Neural cell (in vitro differentiated cells): ENCODE results near the gene MAP3K13. TPM values are rescaled to one million over a fixed set of nuclear protein-coding genes. Genes with fewer than 3 reads are reported as not detected.

Experiments used
- H2AFZ ChIP-seq: fragments of 200-600, 300-800 bp; sonication (generic), shearing (Covaris generic); 2 replicates; pipeline ENCODE4 v1.6.0; 2014; ENCODE audit warnings: low read depth, mild to moderate bottlenecking, antibody characterized with exemption, low read length, moderate library complexity
- H3F3A ChIP-seq: fragments of 200-600 bp; shearing (Covaris generic); 2 replicates; pipeline ENCODE4 v1.6.1; 2016; ENCODE audit warnings: mild to moderate bottlenecking, moderate library complexity, mixed read lengths, antibody characterized with exemption, low read length; ENCODE audit not compliant: insufficient read depth, poor library complexity, severe bottlenecking
- H3K27ac ChIP-seq: fragments of 200-600, 300-800 bp; sonication (generic), shearing (Covaris generic); 2 replicates; pipeline ENCODE4 v1.5.1; 2014; ENCODE audit warnings: mild to moderate bottlenecking, low read length, moderate library complexity
- H3K27me3 ChIP-seq: fragments of 300-800, 200-600 bp; sonication (generic), shearing (Covaris generic); 2 replicates; pipeline ENCODE4 v1.6.0; 2014; ENCODE audit warnings: mild to moderate bottlenecking, low read depth, low read length, moderate library complexity; ENCODE audit not compliant: insufficient read depth
- H3K36me3 ChIP-seq: fragments of 300-800, 200-600 bp; sonication (generic), shearing (Covaris generic); 2 replicates; pipeline ENCODE4 v1.5.1; 2014; ENCODE audit warnings: mild to moderate bottlenecking, antibody characterized with exemption, low read length, moderate library complexity; ENCODE audit not compliant: insufficient read depth
- H3K4me2 ChIP-seq: fragments of 300-800, 200-600 bp; sonication (generic), shearing (Covaris generic); 2 replicates; pipeline ENCODE4 v1.6.0; 2014; ENCODE audit warnings: mild to moderate bottlenecking, low read length
- H3K4me3 ChIP-seq: fragments of 300-800, 200-600 bp; sonication (generic), shearing (Covaris generic); 2 replicates; pipeline ENCODE4 v1.5.1; 2014; ENCODE audit warnings: mild to moderate bottlenecking, low read length, moderate library complexity
- H3K79me2 ChIP-seq: fragments of 200-600 bp; shearing (Covaris generic); replicated peaks from 2 replicates; pipeline ENCODE4 v1.6.0; 2014; ENCODE audit warnings: mild to moderate bottlenecking, low read length, moderate library complexity; ENCODE audit not compliant: insufficient read depth
- H3K9ac ChIP-seq: fragments of 300-800, 200-600 bp; sonication (generic), shearing (Covaris generic); 2 replicates; pipeline ENCODE4 v1.6.1; 2016; ENCODE audit warnings: mild to moderate bottlenecking, low read length, mixed read lengths
- H3K9me2 ChIP-seq: fragments of 200-600 bp; shearing (Covaris generic); 2 replicates; pipeline ENCODE4 v1.6.1; 2016; ENCODE audit warnings: mild to moderate bottlenecking, low read length, mixed read lengths; ENCODE audit not compliant: insufficient read depth
- H3K9me3 ChIP-seq: fragments of 200-600, 300-800 bp; sonication (generic), shearing (Covaris generic); 2 replicates; pipeline ENCODE4 v1.6.1; 2016; ENCODE audit warnings: mild to moderate bottlenecking, mixed run types, low read length, moderate library complexity, mixed read lengths
- H4K20me1 ChIP-seq: fragments of 200-600 bp; shearing (Covaris generic); 2 replicates; pipeline ENCODE4 v1.6.1; 2016; ENCODE audit warnings: mild to moderate bottlenecking, mixed run types; ENCODE audit not compliant: insufficient read depth
- CTCF ChIP-seq: fragments of 450-650 bp; IDR thresholded peaks from 2 replicates; pipeline ENCODE4 v1.5.1; 2014; ENCODE audit warnings: antibody characterized with exemption, mild to moderate bottlenecking, moderate library complexity; ENCODE audit not compliant: poor library complexity, severe bottlenecking
- EP300 ChIP-seq: fragments of 450-650 bp; conservative IDR thresholded peaks from 2 replicates; pipeline ENCODE4 v1.6.1; 2014; ENCODE audit warnings: antibody characterized with exemption, mild to moderate bottlenecking, moderate library complexity; ENCODE audit not compliant: poor library complexity, severe bottlenecking
- EZH2 ChIP-seq: fragments of 200-600, 300-800 bp; shearing (Covaris generic), sonication (generic); IDR thresholded peaks from 2 replicates; pipeline ENCODE4 v1.6.1; 2014; ENCODE audit warnings: antibody characterized with exemption, low read length, borderline replicate concordance, mild to moderate bottlenecking; ENCODE audit not compliant: insufficient read depth, poor library complexity, severe bottlenecking
- MXI1 ChIP-seq: fragments of 450-650 bp; conservative IDR thresholded peaks from 2 replicates; pipeline ENCODE4 v1.6.1; 2014; ENCODE audit warnings: antibody characterized with exemption, mild to moderate bottlenecking; ENCODE audit not compliant: poor library complexity, severe bottlenecking
- POLR2AphosphoS5 ChIP-seq: IDR thresholded peaks from 2 replicates; pipeline ENCODE4 v1.6.1; 2012
- RAD21 ChIP-seq: fragments of 450-650 bp; conservative IDR thresholded peaks from 2 replicates; pipeline ENCODE4 v1.6.1; 2014; ENCODE audit warnings: antibody characterized with exemption, mild to moderate bottlenecking, moderate library complexity
- REST ChIP-seq: IDR thresholded peaks from 2 replicates; pipeline ENCODE4 v1.6.1; 2012; ENCODE audit warnings: borderline replicate concordance
- SMC3 ChIP-seq: fragments of 450-650 bp; conservative IDR thresholded peaks from 2 replicates; pipeline ENCODE4 v1.6.1; 2014; ENCODE audit warnings: antibody characterized with exemption, mild to moderate bottlenecking, moderate library complexity; ENCODE audit not compliant: poor library complexity
- TAF1 ChIP-seq: IDR thresholded peaks from 2 replicates; pipeline ENCODE4 v1.6.1; 2012; ENCODE audit warnings: low read depth
- polyA plus RNA-seq: library from polyadenylated mRNA; depleted of rRNA; stranded (reverse); fragments of >200 nt; gene quantifications from 2 replicates; pipeline ENCODE4 v1.2.3, GENCODE V29; 2014

MAP3K13 gene
- polyA plus RNA-seq, 1 donor from 2014 or later: 33.8 TPM

GRCh38 chr3:185521349-185522138 lies 158.6 kb downstream of the MAP3K13 start:
- Histone ChIP-seq H3K79me2 (no peaks in the 10 kb centered on the region), H3K27ac (no peak overlapping the region), H3F3A (no peaks in the 10 kb centered on the region), H2AFZ (no peak overlapping the region), H3K27me3 (no peaks in the 10 kb centered on the region), H3K4me3 (no peak overlapping the region), H3K9ac (no peak overlapping the region), H3K9me3 (no peaks in the 10 kb centered on the region), H3K36me3 (no peaks in the 10 kb centered on the region), H3K9me2 (no peaks in the 10 kb centered on the region), H4K20me1 (no peaks in the 10 kb centered on the region), H3K4me2 (no peak overlapping the region)
- TF ChIP-seq MXI1 (no peak), CTCF (no peak), REST (no peak), TAF1 (no peak), RAD21 (no peak), EP300 (no peak), SMC3 (no peak), POLR2AphosphoS5 (no peak), EZH2 (no peak)

- H2AFZ ChIP-seq: no peak overlapping the region
- H4K20me1 ChIP-seq: no peaks in the 10 kb centered on the region
- no peaks in the 10 kb centered on the region for H3K27me3 ChIP-seq
- no peak overlapping the region for H3K27ac ChIP-seq
- H3K4me2 ChIP-seq: no peak overlapping the region
- no peaks in the 10 kb centered on the region for H3K9me2 ChIP-seq
- H3K9me3 ChIP-seq: no peaks in the 10 kb centered on the region
- H3K36me3 ChIP-seq: no peaks in the 10 kb centered on the region
- H3K4me3 ChIP-seq: no peak overlapping the region
- no peaks in the 10 kb centered on the region for H3K79me2 ChIP-seq
- no peaks in the 10 kb centered on the region for H3F3A ChIP-seq
- TF ChIP-seq CTCF: no peak
- no peak for TF ChIP-seq EP300
- no peak for TF ChIP-seq SMC3
- no peak for TF ChIP-seq MXI1
- no peak for TF ChIP-seq REST
- no peak for TF ChIP-seq TAF1
- no peak for TF ChIP-seq POLR2AphosphoS5
- TF ChIP-seq EZH2: no peak
- TF ChIP-seq RAD21: no peak
- no peak overlapping the region for H3K9ac ChIP-seq
Observed at GRCh38 chr3:185526349-185526951, 163.5 kb downstream of the MAP3K13 start.
